Activated CD4-positive, alpha-beta memory T cell treated with anti-CD3 and anti-CD28 coated beads, Interleukin-2, amount 10 ng/mL, durations not matched to agents 7 days and 5 days (primary cell): ENCODE measurements around the gene BTN1A1. TPM values are rescaled to one million over a fixed set of nuclear protein-coding genes. Genes with fewer than 3 reads are reported as not detected.

ENCODE experiments used
- CTCF ChIA-PET: fragments of 350-600 bp; sonication (Branson Sonifier 250); formaldehyde crosslinking; loops from one replicate; lab custom pipeline; 2021; ENCODE audit warnings: antibody characterized with exemption, inconsistent platforms; lab: Charles Lee
- POLR2A ChIA-PET: fragments of 350-600 bp; sonication (Branson Sonifier 250); formaldehyde crosslinking; loops from one replicate; lab custom pipeline; 2021; ENCODE audit warnings: antibody characterized with exemption; lab: Charles Lee
- DNase-seq: peaks from one replicate; pipeline ENCODE4 v3.0.0-alpha.2; 2020
- H3K27ac Mint-ChIP-seq: one replicate; pipeline ENCODE4 v1.8.0; 2021; ENCODE audit warnings: mild to moderate bottlenecking, mixed read lengths
- H3K27me3 Mint-ChIP-seq: one replicate; pipeline ENCODE4 v1.8.0; 2021; ENCODE audit warnings: mixed read lengths
- H3K36me3 Mint-ChIP-seq: one replicate; pipeline ENCODE4 v1.8.0; 2021; ENCODE audit warnings: low read depth, mixed read lengths
- H3K4me1 Mint-ChIP-seq: one replicate; pipeline ENCODE4 v1.8.0; 2021; ENCODE audit warnings: mixed read lengths
- H3K4me3 Mint-ChIP-seq: one replicate; pipeline ENCODE4 v1.8.0; 2021; ENCODE audit warnings: mild to moderate bottlenecking, mixed read lengths
- H3K9me3 Mint-ChIP-seq: one replicate; pipeline ENCODE4 v1.8.0; 2021; ENCODE audit warnings: mixed read lengths
- total RNA-seq, 2 experiments: library from RNA; stranded (reverse); gene quantifications; one replicate each; pipeline ENCODE4 v1.2.3, GENCODE V29; 2021

Gene BTN1A1
- total RNA-seq, 2 experiments from 2014 or later, result not detected

GRCh38 chr6:26533532-26533931 is 33.4 kb downstream of the BTN1A1 start:
- Mint-ChIP-seq H3K27me3 (no peaks in the 10 kb centered on the region), H3K4me3 (peak overlapping the region; percentile 89), H3K27ac (peak overlapping the region; percentile 24), H3K36me3 (peaks cover 9% of the 10 kb centered on the region), H3K9me3 (no peaks in the 10 kb centered on the region), H3K4me1 (peaks cover 42% of the 10 kb centered on the region)
- ChIA-PET POLR2A (interaction anchor here (0.9 to 4.8 kb wide), 12 partner anchors 9 to 336 kb away, joined by 3 to 34 read pairs (median 6); a partner anchor contains a TSS), CTCF (interaction anchor here (0.8 to 2.4 kb wide), 10 partner anchors 12 to 211 kb away, joined by 3 to 18 read pairs (median 4); no protein-coding TSS in a partner anchor)
- no peak for DNase-seq

GRCh38 chr6:26534681-26535465 is 34.8 kb downstream of the BTN1A1 start:
- Mint-ChIP-seq H3K4me3 (no peak overlapping the region), H3K27me3 (no peaks in the 10 kb centered on the region), H3K4me1 (peaks cover 53% of the 10 kb centered on the region), H3K27ac (peak overlapping the region; percentile 16), H3K36me3 (peaks cover 20% of the 10 kb centered on the region), H3K9me3 (no peaks in the 10 kb centered on the region)
- ChIA-PET CTCF (interaction anchor here (0.7 to 3.0 kb wide), 2 partner anchors 34 to 210 kb away, joined by 4 to 10 read pairs; no protein-coding TSS in a partner anchor), POLR2A (interaction anchor here (0.8 to 4.8 kb wide), 5 partner anchors 11 to 262 kb away, joined by 3 to 34 read pairs (median 3); a partner anchor contains a TSS)
- DNase-seq, result no peak

GRCh38 chr6:26536571-26537159 is 36.6 kb downstream of the BTN1A1 start:
- Mint-ChIP-seq H3K4me1 (peaks cover 66% of the 10 kb centered on the region), H3K27me3 (no peaks in the 10 kb centered on the region), H3K4me3 (peak overlapping the region; percentile 94), H3K36me3 (peaks cover 33% of the 10 kb centered on the region), H3K27ac (peak overlapping the region; percentile 98), H3K9me3 (no peaks in the 10 kb centered on the region)
- ChIA-PET CTCF (interaction anchor here (0.6 to 3.4 kb wide), 10 partner anchors 14 to 367 kb away, joined by 3 to 19 read pairs (median 6); a partner anchor contains a TSS), POLR2A (interaction anchor here (0.7 to 3.7 kb wide), 17 partner anchors 10 to 1301 kb away, joined by 3 to 52 read pairs (median 7); a partner anchor contains a TSS)
- peak; percentile 55 for DNase-seq

GRCh38 chr6:26537160-26537845 is 37.2 kb downstream of the BTN1A1 start:
- Mint-ChIP-seq H3K36me3 (peaks cover 35% of the 10 kb centered on the region), H3K27ac (peak overlapping the region; percentile 98), H3K9me3 (no peaks in the 10 kb centered on the region), H3K4me1 (peaks cover 63% of the 10 kb centered on the region), H3K27me3 (no peaks in the 10 kb centered on the region), H3K4me3 (peak overlapping the region; percentile 94)
- ChIA-PET POLR2A (interaction anchor here (0.8 to 3.7 kb wide), 47 partner anchors 9 to 1301 kb away, joined by 3 to 52 read pairs (median 4); a partner anchor contains a TSS), CTCF (interaction anchor here (0.6 to 3.4 kb wide), 15 partner anchors 11 to 275 kb away, joined by 3 to 19 read pairs (median 4); a partner anchor contains a TSS)
- DNase-seq, result peak; percentile 88

- DNase-seq, result peak; percentile 82
- POLR2A ChIA-PET, result interaction anchor here (0.8 to 3.7 kb wide), 48 partner anchors 9 to 1355 kb away, joined by 3 to 52 read pairs (median 4); a partner anchor contains a TSS
- Mint-ChIP-seq H3K4me1 (peaks cover 63% of the 10 kb centered on the region), H3K9me3 (no peaks in the 10 kb centered on the region), H3K27ac (peak within 1 kb of the TSS; percentile 98), H3K4me3 (peak within 1 kb of the TSS; percentile 94), H3K36me3 (peaks cover 38% of the 10 kb centered on the region), H3K27me3 (no peaks in the 10 kb centered on the region)
- CTCF ChIA-PET, result interaction anchor here (0.6 to 3.4 kb wide), 13 partner anchors 10 to 276 kb away, joined by 3 to 19 read pairs (median 5); no protein-coding TSS in a partner anchor
Measured at GRCh38 chr6:26537846-26538571, 37.9 kb downstream of the BTN1A1 start, which contains the start of gene HMGN4. HMGN4 (plus strand) TSS chr6:26538366; CDS start chr6:26545207, 6,841 bp downstream.

DNA sequence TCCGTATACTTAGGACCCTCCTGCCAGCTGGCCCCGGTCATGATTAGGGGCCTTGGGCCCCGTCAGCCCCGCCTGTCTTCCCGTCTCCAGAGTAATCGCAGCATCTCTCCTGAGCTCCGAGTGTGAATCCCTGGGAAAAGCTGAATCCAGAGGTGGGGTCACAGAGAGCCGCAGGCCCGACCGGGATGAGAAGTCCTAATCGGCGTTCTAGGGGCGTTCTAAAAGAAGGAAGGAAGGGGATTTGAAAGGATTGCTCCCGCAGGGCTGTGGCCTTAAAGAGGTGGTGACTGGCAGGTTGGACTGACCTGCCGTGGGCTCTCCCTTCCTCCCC is 38.4 kb downstream of the BTN1A1 start:
- no peaks in the 10 kb centered on the region for H3K9me3 Mint-ChIP-seq
- no peak for DNase-seq
- peaks cover 40% of the 10 kb centered on the region for H3K36me3 Mint-ChIP-seq
- ChIA-PET POLR2A (interaction anchor here (0.9 to 3.7 kb wide), 27 partner anchors 10 to 1354 kb away, joined by 3 to 52 read pairs (median 7); a partner anchor contains a TSS), CTCF (interaction anchor here (1.4 to 3.4 kb wide), 7 partner anchors 9 to 216 kb away, joined by 4 to 19 read pairs (median 6); no protein-coding TSS in a partner anchor)
- H3K4me1 Mint-ChIP-seq, result peaks cover 61% of the 10 kb centered on the region
- peak overlapping the region; percentile 98 for H3K27ac Mint-ChIP-seq
- H3K27me3 Mint-ChIP-seq, result no peaks in the 10 kb centered on the region
- H3K4me3 Mint-ChIP-seq, result peak overlapping the region; percentile 94

- Mint-ChIP-seq H3K36me3 (peaks cover 44% of the 10 kb centered on the region), H3K27me3 (no peaks in the 10 kb centered on the region), H3K4me3 (peak overlapping the region; percentile 94), H3K4me1 (peaks cover 60% of the 10 kb centered on the region), H3K27ac (peak overlapping the region; percentile 98), H3K9me3 (no peaks in the 10 kb centered on the region)
- CTCF ChIA-PET, result interaction anchor here (0.6 to 3.4 kb wide), 6 partner anchors 12 to 352 kb away, joined by 3 to 19 read pairs (median 4); no protein-coding TSS in a partner anchor
- DNase-seq, result no peak
- POLR2A ChIA-PET, result interaction anchor here (1.4 to 3.7 kb wide), 12 partner anchors 10 to 591 kb away, joined by 3 to 52 read pairs (median 13); a partner anchor contains a TSS
Measured at GRCh38 chr6:26539071-26539615, 39.0 kb downstream of the BTN1A1 start.

DNA sequence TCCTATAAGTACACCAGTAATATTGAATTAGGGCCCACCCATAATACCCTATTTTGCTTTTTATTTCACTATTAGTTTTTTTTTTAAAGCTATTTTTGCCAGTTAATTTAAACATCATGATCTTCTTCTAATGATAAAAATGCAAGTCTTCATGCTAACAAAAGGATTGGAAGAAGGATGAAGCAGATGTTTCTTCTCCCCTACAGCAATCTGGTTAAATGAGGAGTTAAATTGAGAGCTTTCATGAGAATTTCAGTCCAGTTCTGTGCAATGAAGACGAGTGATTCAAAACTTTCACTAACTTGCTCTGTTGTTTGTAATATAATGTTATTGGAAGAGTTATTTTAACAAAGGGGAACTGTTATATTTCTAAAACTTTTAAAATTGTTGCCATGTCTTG is 41.5 kb downstream of the BTN1A1 start:
- Mint-ChIP-seq H3K4me1 (peaks cover 52% of the 10 kb centered on the region), H3K27me3 (no peaks in the 10 kb centered on the region)
- CTCF ChIA-PET, result interaction anchor here (0.5 to 1.4 kb wide), 4 partner anchors 9 to 159 kb away, joined by 3 to 4 read pairs (median 4); partner anchors contain the start of gene BTN2A2

DNA sequence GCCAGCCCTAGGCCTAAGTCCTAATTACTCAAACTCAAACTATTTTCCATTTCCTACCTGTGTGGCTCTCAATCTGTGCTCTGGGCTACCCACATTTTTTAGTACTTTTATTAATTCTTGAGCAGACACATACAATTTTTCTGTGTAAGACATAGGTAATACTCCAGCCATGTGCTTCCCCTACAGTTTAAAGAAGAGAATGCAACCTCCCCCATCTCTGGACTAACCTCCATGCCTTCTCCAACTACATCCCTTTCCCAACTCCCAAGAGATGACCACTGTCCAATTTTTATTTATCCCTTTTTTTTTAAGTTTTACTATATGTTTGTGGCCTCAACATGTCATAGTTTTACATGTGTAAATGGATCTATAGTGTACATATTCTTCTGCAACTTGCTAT is 43.9 kb downstream of the BTN1A1 start:
- Mint-ChIP-seq H3K9me3 (no peaks in the 10 kb centered on the region), H3K36me3 (peaks cover 61% of the 10 kb centered on the region), H3K27me3 (no peaks in the 10 kb centered on the region), H3K4me3 (no peak overlapping the region), H3K4me1 (peaks cover 44% of the 10 kb centered on the region), H3K27ac (no peak overlapping the region)
- CTCF ChIA-PET, result interaction anchor here (0.7 to 1.0 kb wide), 2 partner anchors 9 to 203 kb away, joined by 3 read pairs; no protein-coding TSS in a partner anchor
- POLR2A ChIA-PET, result no interaction called here
- DNase-seq, result no peak

More for the DNA sequence above, 41.5 kb downstream of the BTN1A1 start:
- H3K36me3 Mint-ChIP-seq, result peaks cover 65% of the 10 kb centered on the region
- no peak overlapping the region for H3K4me3 Mint-ChIP-seq
- no peak overlapping the region for H3K27ac Mint-ChIP-seq
- H3K9me3 Mint-ChIP-seq, result no peaks in the 10 kb centered on the region
- POLR2A ChIA-PET, result interaction anchor here (0.5 to 1.2 kb wide), 2 partner anchors 10 to 121 kb away, joined by 3 read pairs; no protein-coding TSS in a partner anchor
- DNase-seq, result no peak

GRCh38 chr6:26544473-26544872 is 44.4 kb downstream of the BTN1A1 start:
- H3K9me3 Mint-ChIP-seq, result no peaks in the 10 kb centered on the region
- DNase-seq, result no peak
- H3K4me3 Mint-ChIP-seq, result no peak overlapping the region
- no peaks in the 10 kb centered on the region for H3K27me3 Mint-ChIP-seq
- CTCF ChIA-PET, result interaction anchor here (0.9 kb wide), 1 partner anchor 12 kb away, joined by 3 read pairs; no protein-coding TSS in a partner anchor
- peaks cover 56% of the 10 kb centered on the region for H3K36me3 Mint-ChIP-seq
- H3K27ac Mint-ChIP-seq, result peak overlapping the region; percentile 31
- POLR2A ChIA-PET, result no interaction called here
- peaks cover 40% of the 10 kb centered on the region for H3K4me1 Mint-ChIP-seq

GRCh38 chr6:26545627-26546026 is 45.5 kb downstream of the BTN1A1 start:
- POLR2A ChIA-PET, result interaction anchor here (0.5 kb wide), 1 partner anchor 282 kb away, joined by 3 read pairs; no protein-coding TSS in a partner anchor
- Mint-ChIP-seq H3K9me3 (no peaks in the 10 kb centered on the region), H3K27me3 (no peaks in the 10 kb centered on the region), H3K4me3 (no peak overlapping the region), H3K27ac (no peak overlapping the region), H3K36me3 (peaks cover 48% of the 10 kb centered on the region), H3K4me1 (peaks cover 41% of the 10 kb centered on the region)
- DNase-seq, result no peak
- CTCF ChIA-PET, result interaction anchor here (0.5 kb wide), 1 partner anchor 279 kb away, joined by 3 read pairs; no protein-coding TSS in a partner anchor
